Mononuclear cell (primary cell): ENCODE measurements around the gene TNNI2. TPM values are rescaled to one million over a fixed set of nuclear protein-coding genes. Genes with fewer than 3 reads are reported as not detected.

Experiments used
- H3K27me3 ChIP-seq: 2 replicates; pipeline ENCODE4 v1.6.0; 2011; ENCODE audit warnings: low read length, control low read depth; ENCODE audit not compliant: insufficient read depth
- H3K4me1 ChIP-seq: 2 replicates; pipeline ENCODE4 v1.5.1; 2011; ENCODE audit warnings: mild to moderate bottlenecking, low read length, control low read depth; ENCODE audit not compliant: insufficient read depth
- H3K4me3 ChIP-seq: 2 replicates; pipeline ENCODE4 v1.5.1; 2011; ENCODE audit warnings: mild to moderate bottlenecking, low read length, moderate library complexity
- H3K9me3 ChIP-seq: 2 replicates; pipeline ENCODE4 v1.5.1; 2011; ENCODE audit warnings: low read depth, mild to moderate bottlenecking, control low read depth, low read length
- total RNA-seq: library from RNA; depleted of rRNA; stranded (reverse); fragments of >200 nt; gene quantifications from one replicate; pipeline ENCODE4 v1.2.3, GENCODE V29; 2012

Gene TNNI2
- total RNA-seq, 1 donor, result 8.6 TPM

DNA sequence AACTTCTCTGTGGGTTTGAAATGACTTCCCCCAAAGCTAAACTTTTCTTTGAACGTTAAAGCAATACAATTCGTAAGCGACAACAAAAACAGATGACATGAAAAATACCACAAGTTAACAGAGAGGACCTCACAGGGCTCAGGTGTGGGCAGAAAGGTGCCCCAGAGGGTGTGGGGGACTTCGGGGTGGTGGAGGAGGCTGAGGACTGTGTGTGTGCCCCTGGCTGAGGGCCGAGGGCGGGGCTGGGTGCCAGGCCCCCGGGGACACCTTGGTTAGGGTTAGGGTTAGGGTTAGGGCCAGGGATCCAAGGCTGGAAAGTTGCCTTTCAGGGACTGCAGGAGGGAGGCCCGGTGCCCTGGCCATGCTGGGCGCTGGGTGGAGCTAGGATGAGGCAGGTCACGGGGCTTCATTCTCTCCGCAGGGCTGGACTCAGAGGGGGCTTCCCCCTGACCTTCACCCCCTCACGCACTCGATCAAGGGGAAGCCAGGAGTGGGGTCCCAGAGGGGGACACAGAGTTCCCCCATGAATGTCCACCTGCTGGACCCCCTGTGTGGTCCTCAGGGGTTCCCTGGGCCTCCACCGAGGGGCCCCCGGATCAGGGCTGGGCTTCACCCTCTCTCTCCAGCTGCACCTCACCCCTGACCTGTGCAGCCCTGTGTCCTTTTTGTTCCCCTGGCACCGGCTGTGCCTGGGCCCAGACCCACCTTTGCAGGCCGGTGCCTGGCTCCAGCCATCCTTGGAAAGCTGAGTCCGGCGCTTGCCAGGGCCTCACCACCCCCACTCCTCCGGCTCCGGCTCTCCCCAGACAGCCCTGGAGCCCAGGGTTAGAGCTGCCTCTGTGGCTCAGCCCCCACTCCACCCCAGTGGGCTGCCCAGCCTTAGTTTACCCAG, 7.0 kb downstream of the TNNI2 start:
- Histone ChIP-seq H3K4me3 (no peak overlapping the region), H3K27me3 (no peaks in the 10 kb centered on the region), H3K4me1 (peaks cover 95% of the 10 kb centered on the region), H3K9me3 (no peaks in the 10 kb centered on the region)

- H3K27me3 ChIP-seq, result no peaks in the 10 kb centered on the region
- no peak overlapping the region for H3K4me3 ChIP-seq
- H3K9me3 ChIP-seq, result no peaks in the 10 kb centered on the region
- peaks cover 95% of the 10 kb centered on the region for H3K4me1 ChIP-seq
These were observed 7.7 kb downstream of the TNNI2 start for GRCh38 chr11:1846453-1846932.

- H3K9me3 ChIP-seq, result no peaks in the 10 kb centered on the region
- H3K4me3 ChIP-seq, result no peak overlapping the region
- H3K4me1 ChIP-seq, result peaks cover 95% of the 10 kb centered on the region
- H3K27me3 ChIP-seq, result no peaks in the 10 kb centered on the region
These were observed 8.4 kb downstream of the TNNI2 start for GRCh38 chr11:1847006-1847735.

DNA sequence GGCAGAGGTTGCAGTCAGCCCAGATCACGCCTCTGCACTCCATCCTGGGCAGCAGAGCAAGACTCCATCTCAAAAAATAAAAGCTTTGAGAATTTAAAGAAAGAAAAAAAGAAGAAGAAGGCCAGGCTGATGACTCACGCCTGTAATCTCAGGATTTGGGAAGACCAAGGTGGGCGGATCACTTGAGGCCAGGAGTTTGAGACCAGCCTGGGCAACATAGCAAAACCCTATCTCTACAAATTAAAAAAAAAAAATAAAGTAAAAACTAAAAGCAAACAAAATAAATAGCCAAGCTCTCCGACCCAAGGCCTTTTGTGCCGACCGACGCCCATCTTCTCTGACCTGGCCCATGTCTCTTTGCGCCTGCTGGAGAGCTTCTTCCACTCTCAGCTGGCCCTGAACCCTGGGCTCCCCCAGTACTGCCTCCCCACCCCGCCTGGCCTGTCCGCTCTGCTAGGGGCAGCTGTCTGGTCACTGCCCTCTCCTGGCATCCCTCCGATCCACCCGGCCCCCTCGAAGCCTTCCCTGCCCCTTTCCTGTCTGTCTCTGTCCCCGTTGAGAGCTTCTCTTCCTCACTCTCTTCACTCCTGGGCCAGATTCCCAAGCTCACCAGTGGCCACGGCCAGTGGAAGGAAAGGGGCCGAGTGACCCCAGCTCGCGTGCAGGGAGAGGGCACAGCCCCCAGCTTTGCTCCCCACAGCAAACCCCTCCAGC, 9.3 kb downstream of the TNNI2 start:
- H3K9me3 ChIP-seq, result no peaks in the 10 kb centered on the region
- H3K4me3 ChIP-seq, result no peak overlapping the region
- H3K27me3 ChIP-seq, result no peaks in the 10 kb centered on the region
- H3K4me1 ChIP-seq, result peaks cover 97% of the 10 kb centered on the region

DNA sequence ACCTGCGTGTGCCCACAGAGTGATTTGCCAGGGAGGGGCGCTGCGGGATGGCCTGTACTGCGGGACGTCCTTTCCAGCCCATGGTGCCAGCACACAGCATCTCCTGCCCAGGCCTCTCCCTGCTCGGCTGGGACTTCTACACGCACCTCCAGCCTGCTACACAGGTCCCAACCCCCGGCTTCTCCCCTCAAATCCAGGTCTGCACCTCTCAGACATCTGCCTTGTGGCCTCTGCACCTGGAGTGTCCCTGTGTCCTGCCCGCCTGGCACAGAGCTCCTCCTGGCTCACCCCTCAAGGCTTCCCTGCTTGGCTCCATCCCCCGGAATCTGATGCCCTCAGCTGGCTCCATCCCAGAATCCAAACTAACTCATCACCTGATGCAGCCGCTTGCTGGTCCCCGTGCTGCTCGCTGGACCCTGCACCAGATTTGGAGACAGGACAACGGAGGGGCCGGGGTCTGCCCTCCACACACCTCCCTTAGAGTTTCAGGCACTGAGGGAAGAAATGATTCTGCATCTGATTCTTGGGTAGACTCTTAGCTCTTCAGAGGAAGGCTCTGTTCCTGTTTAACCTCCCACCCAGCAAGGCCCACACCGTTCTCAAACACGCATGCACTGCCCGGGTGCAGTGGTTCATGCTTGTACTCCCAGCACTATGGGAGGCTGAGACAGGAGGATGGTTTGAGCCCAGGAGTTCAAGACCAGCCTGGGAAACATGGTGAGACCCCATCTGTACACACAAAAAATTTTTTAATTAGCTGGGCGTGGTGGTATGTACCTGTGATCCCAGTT, 10.1 kb downstream of the TNNI2 start:
- Histone ChIP-seq H3K4me3 (no peak overlapping the region), H3K4me1 (peaks cover 91% of the 10 kb centered on the region), H3K9me3 (no peaks in the 10 kb centered on the region), H3K27me3 (no peaks in the 10 kb centered on the region)

DNA sequence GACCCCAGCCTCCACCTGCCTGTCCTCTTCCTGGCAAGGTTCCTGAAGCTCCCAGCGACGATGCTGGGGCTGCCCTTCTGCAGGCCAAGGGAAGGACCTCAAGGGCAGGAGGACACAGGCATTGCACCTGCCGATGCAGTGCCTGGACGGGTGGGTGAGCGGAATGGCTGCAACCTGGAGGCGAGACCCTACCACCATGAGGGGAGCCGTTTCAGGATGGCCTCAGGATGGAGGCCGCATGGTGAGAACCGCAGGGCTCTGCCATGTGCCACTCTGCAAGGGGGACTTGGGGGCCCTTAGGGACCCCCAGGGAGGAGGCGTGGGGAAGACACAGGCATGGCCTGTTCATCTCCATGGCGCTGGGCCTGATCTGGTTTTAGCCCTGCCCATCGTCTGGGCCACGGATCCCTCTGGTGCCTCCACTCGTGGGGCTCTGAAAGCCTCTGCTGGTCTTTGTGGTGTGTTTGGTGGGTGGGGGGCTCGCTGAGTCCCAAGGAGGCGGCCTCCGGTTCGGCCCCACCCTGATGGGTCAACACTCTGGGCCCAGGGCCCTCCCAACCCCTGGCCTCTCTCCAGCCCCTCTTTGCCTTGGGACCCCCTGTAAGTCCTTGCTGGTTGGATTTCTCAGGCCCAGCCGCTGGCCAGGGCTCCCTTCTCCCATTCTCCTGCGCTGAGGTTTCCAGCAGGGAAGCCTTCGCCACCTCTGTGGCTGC, 12.8 kb downstream of the TNNI2 start:
- Histone ChIP-seq H3K4me1 (peaks cover 91% of the 10 kb centered on the region), H3K9me3 (no peaks in the 10 kb centered on the region), H3K4me3 (no peak overlapping the region), H3K27me3 (no peaks in the 10 kb centered on the region)

- Histone ChIP-seq H3K9me3 (no peaks in the 10 kb centered on the region), H3K4me1 (peaks cover 91% of the 10 kb centered on the region), H3K27me3 (no peaks in the 10 kb centered on the region), H3K4me3 (peak overlapping the region; percentile 88)
These were observed 13.6 kb downstream of the TNNI2 start for GRCh38 chr11:1852271-1852876.

DNA sequence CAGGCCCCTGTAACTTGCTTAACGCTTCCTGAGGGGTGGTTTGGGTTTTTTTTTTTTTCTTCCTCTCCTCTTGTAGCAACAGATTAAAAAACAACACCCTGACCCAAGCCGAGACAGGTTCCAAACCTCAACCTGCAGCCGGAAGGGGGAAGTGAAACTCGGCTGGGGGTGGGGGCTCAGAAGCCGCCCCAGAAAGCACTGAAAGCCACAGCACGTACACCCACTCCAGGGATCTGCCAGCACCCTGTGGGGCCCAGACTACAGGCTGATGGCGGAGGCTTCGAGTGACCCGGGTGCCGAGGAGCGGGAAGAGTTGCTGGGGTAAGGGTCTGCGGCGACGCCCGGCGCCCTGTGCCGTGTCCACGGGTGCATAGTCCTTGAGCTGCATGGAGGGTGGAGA, 14.1 kb downstream of the TNNI2 start, which contains the start of gene LSP1:
Gene LSP1 (plus strand): TSS at position 208 of the 400 bp plus-strand sequence. CDS start 61 bp downstream, at position 269.
- Histone ChIP-seq H3K27me3 (no peaks in the 10 kb centered on the region), H3K9me3 (no peaks in the 10 kb centered on the region), H3K4me1 (peaks cover 91% of the 10 kb centered on the region), H3K4me3 (peak within 1 kb of the TSS; percentile 88)

DNA sequence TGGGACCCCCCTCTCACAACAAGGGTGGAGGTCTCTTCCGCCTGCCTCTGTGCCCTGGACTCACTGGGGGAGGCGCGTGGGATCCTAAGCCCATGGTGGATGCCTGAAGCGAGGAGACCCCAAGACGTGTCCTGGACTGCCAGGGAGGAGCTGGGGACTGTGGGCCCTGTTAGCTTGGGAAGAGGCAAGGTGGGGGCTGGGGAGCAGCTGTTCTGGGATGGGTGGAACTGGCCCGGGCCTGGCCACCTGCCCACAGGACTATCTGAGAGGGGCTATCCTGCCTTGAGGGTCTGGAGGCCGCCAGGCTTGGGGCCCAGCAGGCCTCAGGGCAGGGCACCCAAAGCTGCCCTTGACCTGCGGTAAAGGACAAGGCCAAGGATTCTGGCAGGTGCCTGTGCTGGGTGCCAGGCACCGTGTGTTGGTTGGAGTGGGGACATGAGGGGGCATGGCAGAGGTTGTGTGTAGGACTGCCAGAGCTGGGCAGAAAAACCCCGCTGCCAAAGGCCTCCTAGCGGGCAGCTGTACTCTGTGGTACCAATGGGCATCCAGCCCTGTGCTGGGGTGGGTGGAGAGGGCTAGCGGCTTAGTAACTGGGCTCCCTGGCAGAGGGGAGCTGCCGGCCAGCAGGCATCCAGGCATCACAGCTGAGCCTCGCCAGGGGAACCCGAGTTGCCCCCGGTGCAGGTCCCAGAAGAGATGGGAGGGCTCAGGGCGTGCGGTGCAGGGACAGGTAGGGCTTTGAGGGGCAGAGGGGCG, 14.8 kb downstream of the TNNI2 start:
- peaks cover 91% of the 10 kb centered on the region for H3K4me1 ChIP-seq
- no peaks in the 10 kb centered on the region for H3K9me3 ChIP-seq
- peak overlapping the region; percentile 88 for H3K4me3 ChIP-seq
- H3K27me3 ChIP-seq, result no peaks in the 10 kb centered on the region

GRCh38 chr11:1854132-1854948, 15.6 kb downstream of the TNNI2 start:
- H3K9me3 ChIP-seq, result no peaks in the 10 kb centered on the region
- H3K4me3 ChIP-seq, result peak overlapping the region; percentile 88
- no peaks in the 10 kb centered on the region for H3K27me3 ChIP-seq
- H3K4me1 ChIP-seq, result peaks cover 91% of the 10 kb centered on the region

GRCh38 chr11:1854949-1855885, 16.4 kb downstream of the TNNI2 start:
- Histone ChIP-seq H3K4me1 (peaks cover 82% of the 10 kb centered on the region), H3K9me3 (no peaks in the 10 kb centered on the region), H3K27me3 (no peaks in the 10 kb centered on the region), H3K4me3 (peak overlapping the region; percentile 88)
